Measurements from ENCODE around the gene MAGEB1. TPM values are rescaled to one million over a fixed set of nuclear protein-coding genes. Genes with fewer than 3 reads are reported as not detected.

MAGEB1 gene
- total and polyA plus RNA-seq, 2 donors (not counting 1 experiment from before 2014, with no cell fraction given) = not detected

- Histone ChIP-seq H3K27me3 (ENCODE audit: control insufficient read depth, insufficient read depth, low read length) (no peaks in the 10 kb centered on the region), H3K9ac (ENCODE audit: insufficient read depth, low read length) (no peak overlapping the region), H2AFZ (ENCODE audit: low read length) (no peak overlapping the region), H4K20me1 (ENCODE audit: control insufficient read depth, extremely low read depth, insufficient read depth, low read length) (no peaks in the 10 kb centered on the region), H3K27ac (ENCODE audit: insufficient read depth, low read length) (no peak overlapping the region), H3K4me2 (ENCODE audit: extremely low read depth, insufficient read depth, low read length) (no peak overlapping the region), H3K36me3 (ENCODE audit: control insufficient read depth, insufficient read depth, low read length) (no peaks in the 10 kb centered on the region), H3K9me3 (ENCODE audit: control insufficient read depth, insufficient read depth, low read depth, low read length) (no peaks in the 10 kb centered on the region), H3K79me2 (ENCODE audit: control insufficient read depth, insufficient read depth, low read length) (no peaks in the 10 kb centered on the region), H3K4me1 (ENCODE audit: control insufficient read depth, extremely low read depth, insufficient read depth, low read length) (no peaks in the 10 kb centered on the region), H3K4me3 (replicated peaks in 1 of 4; ENCODE audit: control extremely low read depth in 1 of 4, insufficient read depth in 1 of 4, low read depth in 3 of 4, low read length in 4 of 4) (no peak overlapping the region)
- no peak for TF ChIP-seq EZH2 (IDR thresholded peaks at IDR 0.05; ENCODE audit: low read length, missing control alignments)
- TF ChIP-seq CTCF (conservative IDR thresholded peaks at IDR 0.05 in 1 of 2, IDR thresholded peaks at IDR 0.05 in 1 of 2; ENCODE audit: low read depth in 1 of 2, low read length in 2 of 2) = no peak
- DNase-seq (ENCODE audit: low read depth in 2 of 2) = no peak
Measured at GRCh38 chrX:30259927-30260326, 13.0 kb downstream of the MAGEB1 start.

- Histone ChIP-seq H3K9ac (ENCODE audit: insufficient read depth, low read length) (no peak overlapping the region), H3K4me3 (replicated peaks in 1 of 4; ENCODE audit: control extremely low read depth in 1 of 4, insufficient read depth in 1 of 4, low read depth in 3 of 4, low read length in 4 of 4) (no peak overlapping the region), H2AFZ (ENCODE audit: low read length) (no peak overlapping the region), H3K27ac (ENCODE audit: insufficient read depth, low read length) (no peak overlapping the region), H3K79me2 (ENCODE audit: control insufficient read depth, insufficient read depth, low read length) (no peaks in the 10 kb centered on the region), H3K36me3 (ENCODE audit: control insufficient read depth, insufficient read depth, low read length) (no peaks in the 10 kb centered on the region), H3K9me3 (ENCODE audit: control insufficient read depth, insufficient read depth, low read depth, low read length) (no peaks in the 10 kb centered on the region), H3K4me2 (ENCODE audit: extremely low read depth, insufficient read depth, low read length) (no peak overlapping the region), H3K4me1 (ENCODE audit: control insufficient read depth, extremely low read depth, insufficient read depth, low read length) (no peaks in the 10 kb centered on the region), H4K20me1 (ENCODE audit: control insufficient read depth, extremely low read depth, insufficient read depth, low read length) (no peaks in the 10 kb centered on the region), H3K27me3 (ENCODE audit: control insufficient read depth, insufficient read depth, low read length) (no peaks in the 10 kb centered on the region)
- TF ChIP-seq EZH2 (IDR thresholded peaks at IDR 0.05; ENCODE audit: low read length, missing control alignments) (no peak), CTCF (conservative IDR thresholded peaks at IDR 0.05 in 1 of 2, IDR thresholded peaks at IDR 0.05 in 1 of 2; ENCODE audit: low read depth in 1 of 2, low read length in 2 of 2) (no peak)
- no peak for DNase-seq (ENCODE audit: low read depth in 2 of 2)
Measured at GRCh38 chrX:30261012-30261411, 14.1 kb downstream of the MAGEB1 start.

- Histone ChIP-seq H3K4me2 (ENCODE audit: extremely low read depth, insufficient read depth, low read length) (no peak overlapping the region), H2AFZ (ENCODE audit: low read length) (no peak overlapping the region), H4K20me1 (ENCODE audit: control insufficient read depth, extremely low read depth, insufficient read depth, low read length) (no peaks in the 10 kb centered on the region), H3K36me3 (ENCODE audit: control insufficient read depth, insufficient read depth, low read length) (no peaks in the 10 kb centered on the region), H3K9me3 (ENCODE audit: control insufficient read depth, insufficient read depth, low read depth, low read length) (no peaks in the 10 kb centered on the region), H3K27ac (ENCODE audit: insufficient read depth, low read length) (no peak overlapping the region), H3K4me1 (ENCODE audit: control insufficient read depth, extremely low read depth, insufficient read depth, low read length) (no peaks in the 10 kb centered on the region), H3K9ac (ENCODE audit: insufficient read depth, low read length) (no peak overlapping the region), H3K27me3 (ENCODE audit: control insufficient read depth, insufficient read depth, low read length) (no peaks in the 10 kb centered on the region), H3K4me3 (replicated peaks in 1 of 4; ENCODE audit: control extremely low read depth in 1 of 4, insufficient read depth in 1 of 4, low read depth in 3 of 4, low read length in 4 of 4) (no peak overlapping the region), H3K79me2 (ENCODE audit: control insufficient read depth, insufficient read depth, low read length) (no peaks in the 10 kb centered on the region)
- TF ChIP-seq CTCF (conservative IDR thresholded peaks at IDR 0.05 in 1 of 2, IDR thresholded peaks at IDR 0.05 in 1 of 2; ENCODE audit: low read depth in 1 of 2, low read length in 2 of 2) (no peak), EZH2 (IDR thresholded peaks at IDR 0.05; ENCODE audit: low read length, missing control alignments) (no peak)
- no peak for DNase-seq (ENCODE audit: low read depth in 2 of 2)
Measured at GRCh38 chrX:30262763-30263162, 15.8 kb downstream of the MAGEB1 start.

Measured in fibroblast of lung (primary cell).